Adipocyte (in vitro differentiated cells): ENCODE data around the gene LPIN1.
"Not testable (repeated sequence)": the region's sequence is repeated elsewhere in the genome, so short reads cannot be mapped to it uniquely, and the experiment has no call there.

Experiments used
- DNase-seq: peaks from one replicate; pipeline ENCODE4 v3.0.0-alpha.2; 2015; ENCODE audit warnings: low read depth
- H3K27me3 ChIP-seq: replicated peaks from 2 replicates; pipeline ENCODE4 v1.7.0; 2013; ENCODE audit warnings: mild to moderate bottlenecking, low read length, moderate library complexity; ENCODE audit not compliant: control insufficient read depth, insufficient read depth
- H3K36me3 ChIP-seq: 2 replicates; pipeline ENCODE4 v1.7.0; 2013; ENCODE audit warnings: low read length, mild to moderate bottlenecking, moderate library complexity; ENCODE audit not compliant: control insufficient read depth, insufficient read depth, severe bottlenecking
- H3K4me1 ChIP-seq: 2 replicates; pipeline ENCODE4 v1.7.0; 2013; ENCODE audit warnings: mild to moderate bottlenecking, low read length, moderate library complexity; ENCODE audit not compliant: control insufficient read depth, insufficient read depth
- H3K4me3 ChIP-seq: 2 replicates; pipeline ENCODE4 v1.7.0; 2013; ENCODE audit warnings: mild to moderate bottlenecking, low read length, moderate library complexity
- H3K9ac ChIP-seq: 2 replicates; pipeline ENCODE4 v1.7.0; 2013; ENCODE audit warnings: mild to moderate bottlenecking, low read length, moderate library complexity
- H3K9me3 ChIP-seq: 2 replicates; pipeline ENCODE4 v1.7.0; 2013; ENCODE audit warnings: mild to moderate bottlenecking, low read length, moderate library complexity; ENCODE audit not compliant: control insufficient read depth

LPIN1 gene

DNA sequence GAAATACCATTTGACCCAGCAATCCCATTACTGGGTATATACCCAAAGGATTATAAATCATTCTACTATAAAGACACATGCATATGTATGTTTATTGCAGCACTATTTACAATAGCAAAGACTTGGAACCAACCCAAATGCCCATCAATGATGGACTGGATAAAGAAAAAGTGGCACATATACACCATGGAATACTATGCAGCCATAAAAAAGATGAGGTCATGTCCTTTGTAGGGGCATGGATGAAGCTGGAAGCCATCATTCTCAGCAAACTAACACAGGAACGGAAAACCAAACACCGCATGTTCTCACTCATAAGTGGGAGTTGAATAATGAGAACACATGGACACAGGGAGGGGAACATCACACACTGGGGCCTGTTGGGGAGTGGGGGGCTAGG is 8.6 kb upstream of the LPIN1 start:
- not testable (repeated sequence) for H3K9me3 ChIP-seq, H3K4me3 ChIP-seq, H3K9ac ChIP-seq, H3K36me3 ChIP-seq, DNase-seq, H3K27me3 ChIP-seq
- H3K4me1 ChIP-seq, result peaks cover 19% of the 10 kb centered on the region

DNA sequence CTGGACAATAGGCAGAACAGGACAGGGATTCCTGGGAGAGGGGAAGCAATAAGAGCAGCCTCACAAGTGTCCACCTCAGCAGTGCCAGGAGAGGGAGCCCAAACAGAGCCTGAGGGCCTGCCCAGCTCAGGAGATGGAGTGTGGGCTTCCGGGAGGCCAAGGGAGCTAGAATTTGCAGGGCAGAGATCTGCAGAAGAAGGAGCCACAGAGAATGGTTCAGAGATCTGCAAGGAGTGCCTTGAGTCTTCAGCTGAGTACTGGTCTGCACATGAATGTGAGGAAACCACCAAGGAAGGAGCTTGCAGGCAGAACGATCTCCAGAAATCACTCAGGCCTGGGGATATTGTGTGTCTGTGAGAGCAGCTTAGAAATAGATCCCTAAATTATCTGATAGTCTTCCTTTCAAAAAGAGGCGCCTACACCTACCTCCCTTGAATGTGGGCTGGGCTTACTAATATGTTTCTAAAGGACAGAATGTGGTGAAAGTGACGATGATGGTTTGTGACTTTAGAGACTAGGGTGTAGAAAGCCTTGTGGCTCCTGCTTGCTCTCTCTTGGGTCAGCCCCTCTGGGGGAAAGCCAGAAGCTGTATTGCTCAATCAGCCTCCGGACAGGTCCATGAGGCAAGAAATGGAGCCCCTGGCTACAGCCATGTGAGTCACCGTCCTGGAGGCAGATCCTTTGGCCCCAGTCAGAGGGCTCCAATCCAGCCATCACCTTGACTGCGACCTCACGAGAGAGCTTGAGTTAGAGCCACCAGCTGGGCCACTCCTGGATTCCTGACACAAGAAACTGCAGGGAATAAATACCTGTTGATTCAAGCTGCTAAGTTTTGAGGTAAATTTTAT is 7.6 kb upstream of the LPIN1 start:
- Histone ChIP-seq H3K9ac (peak overlapping the region; percentile 50), H3K27me3 (no peaks in the 10 kb centered on the region), H3K9me3 (no peaks in the 10 kb centered on the region), H3K4me1 (peaks cover 19% of the 10 kb centered on the region), H3K4me3 (no peak overlapping the region), H3K36me3 (no peaks in the 10 kb centered on the region)
- peak; percentile 90 for DNase-seq

DNA sequence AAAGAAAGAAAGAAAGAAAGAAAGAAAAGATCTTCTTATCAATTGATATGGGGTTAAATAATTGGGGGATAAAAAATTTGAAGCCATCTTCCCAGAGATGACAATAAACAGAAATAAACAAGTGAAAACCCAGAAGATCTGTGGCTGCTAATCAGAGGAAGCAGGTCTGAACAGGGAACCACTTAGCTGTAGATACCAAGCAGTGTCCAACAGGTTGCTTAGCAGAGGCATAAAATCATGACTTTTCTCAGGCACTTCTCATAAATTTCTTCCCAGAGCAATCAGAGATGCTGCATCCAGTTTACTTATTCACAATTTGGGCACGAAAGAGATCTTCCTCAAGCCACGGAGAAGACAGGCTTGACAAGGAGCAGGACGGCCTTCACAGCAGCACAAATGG is 5.7 kb upstream of the LPIN1 start:
- Histone ChIP-seq H3K36me3 (no peaks in the 10 kb centered on the region), H3K4me3 (no peak overlapping the region), H3K4me1 (peaks cover 35% of the 10 kb centered on the region), H3K27me3 (no peaks in the 10 kb centered on the region), H3K9ac (no peak overlapping the region), H3K9me3 (no peaks in the 10 kb centered on the region)
- no peak for DNase-seq

DNA sequence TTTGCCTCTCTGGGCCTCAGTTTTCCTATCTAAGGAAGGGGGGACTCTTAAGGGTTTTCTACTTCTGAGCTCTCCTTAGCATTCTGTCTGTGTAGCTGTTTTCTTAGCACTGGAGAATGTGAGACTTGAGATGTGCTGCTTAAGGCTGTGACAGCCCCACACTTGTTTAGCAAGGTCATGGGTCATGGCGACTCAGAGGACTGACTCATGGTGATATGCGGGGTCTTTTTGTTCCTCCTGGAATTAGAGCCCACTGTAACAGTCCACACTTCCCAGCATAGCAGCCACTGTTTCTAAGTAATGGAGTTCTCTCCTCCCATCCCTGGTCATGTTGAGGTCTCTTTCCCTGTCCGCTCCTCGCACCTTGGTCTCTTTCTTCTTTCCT is 4.1 kb upstream of the LPIN1 start:
- Histone ChIP-seq H3K4me1 (peaks cover 40% of the 10 kb centered on the region), H3K9ac (no peak overlapping the region), H3K27me3 (no peaks in the 10 kb centered on the region)

DNA sequence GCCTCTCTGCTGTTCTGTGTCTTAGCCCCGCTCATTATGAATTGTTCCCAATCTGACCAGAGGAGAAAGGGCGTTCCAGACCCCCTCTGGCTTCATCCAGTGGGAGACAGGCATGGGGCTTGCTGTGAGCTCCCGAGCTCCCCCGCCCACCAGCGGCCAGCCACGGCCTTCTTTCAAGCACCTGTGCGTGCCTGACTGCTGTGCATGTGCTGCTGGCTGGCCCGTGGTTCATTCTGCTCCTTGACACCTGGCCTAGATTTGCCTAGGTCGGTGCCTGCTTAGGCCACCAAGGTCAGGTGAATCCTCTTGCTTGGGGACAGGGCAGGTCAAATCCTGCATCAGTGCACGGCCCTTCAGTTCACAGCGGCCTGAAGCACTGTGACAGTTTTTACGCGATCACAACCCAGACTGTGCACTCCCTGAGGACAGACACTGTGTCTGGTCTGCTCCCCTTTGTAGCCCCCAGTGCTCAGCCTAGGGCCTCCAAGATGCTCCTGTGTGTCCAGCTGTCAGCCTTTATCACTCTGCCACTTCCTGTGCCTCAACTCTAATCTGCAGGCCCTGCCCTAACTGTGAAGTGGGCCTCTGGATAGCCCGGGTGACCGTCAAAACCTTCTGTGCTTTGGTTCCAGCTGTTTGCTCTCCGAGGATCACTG is 3.6 kb upstream of the LPIN1 start:
- Histone ChIP-seq H3K27me3 (no peaks in the 10 kb centered on the region), H3K9ac (no peak overlapping the region), H3K4me1 (peaks cover 45% of the 10 kb centered on the region), H3K36me3 (no peaks in the 10 kb centered on the region), H3K9me3 (no peaks in the 10 kb centered on the region), H3K4me3 (no peak overlapping the region)
- DNase-seq, result no peak

More for the DNA sequence above, 4.1 kb upstream of the LPIN1 start:
- Histone ChIP-seq H3K4me3 (no peak overlapping the region), H3K36me3 (no peaks in the 10 kb centered on the region), H3K9me3 (no peaks in the 10 kb centered on the region)
- no peak for DNase-seq

DNA sequence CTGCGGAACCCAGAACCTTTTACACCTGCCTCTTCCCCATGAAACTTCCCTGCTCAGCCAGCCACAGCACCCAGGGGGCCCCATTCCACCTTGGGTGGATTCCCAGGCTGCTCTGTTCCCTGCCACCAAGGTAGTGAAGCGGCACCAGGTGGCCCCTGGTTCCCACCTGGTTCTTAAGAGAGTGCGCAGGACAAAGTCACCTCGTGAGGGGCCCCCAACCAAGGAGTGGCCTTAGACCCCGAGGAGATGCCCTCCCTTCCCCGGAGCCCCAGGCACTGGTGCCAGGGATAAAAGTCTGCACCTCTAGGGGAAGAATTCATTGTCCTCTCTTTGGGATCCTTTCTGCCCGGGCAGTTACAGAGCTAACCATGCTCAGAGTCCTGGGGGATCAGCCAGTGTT is 3.1 kb upstream of the LPIN1 start:
- no peak overlapping the region for H3K4me3 ChIP-seq
- H3K9me3 ChIP-seq, result no peaks in the 10 kb centered on the region
- H3K4me1 ChIP-seq, result peaks cover 48% of the 10 kb centered on the region
- no peak overlapping the region for H3K9ac ChIP-seq
- no peaks in the 10 kb centered on the region for H3K27me3 ChIP-seq
- no peaks in the 10 kb centered on the region for H3K36me3 ChIP-seq
- DNase-seq, result no peak

DNA sequence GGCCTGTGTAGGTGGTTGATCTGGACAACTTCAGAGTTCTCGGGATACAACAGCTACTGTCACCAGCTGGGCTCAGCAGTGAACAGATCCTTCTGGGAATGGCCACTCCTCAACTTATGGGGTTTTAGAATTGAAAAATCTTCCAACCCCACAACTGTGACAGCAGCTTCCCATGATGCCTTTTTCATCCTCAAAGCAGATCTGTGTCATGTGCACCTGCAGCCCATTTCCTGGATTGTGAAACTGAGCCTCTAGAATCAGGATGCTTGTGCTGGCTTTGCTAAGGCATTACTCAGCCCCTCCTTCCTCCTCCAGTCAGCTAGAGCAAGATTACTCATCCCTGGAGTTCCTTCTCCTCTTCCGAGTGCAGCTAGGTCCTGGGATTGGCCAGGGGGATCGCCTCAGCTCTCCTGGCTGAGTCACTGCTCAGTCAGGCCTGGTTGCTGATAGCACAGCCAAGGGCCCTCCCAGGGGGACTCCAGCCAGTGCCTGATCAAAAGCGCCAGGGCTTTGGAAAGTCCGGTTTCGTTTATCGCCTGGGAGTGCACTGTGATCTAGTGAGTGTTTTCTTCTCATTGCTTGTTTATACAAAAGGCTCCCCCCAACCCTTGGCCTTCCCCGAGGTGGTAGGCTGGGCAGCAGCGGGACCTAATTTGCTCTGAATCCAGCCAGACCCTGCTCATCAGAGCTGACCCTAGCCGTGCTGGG is 2.4 kb upstream of the LPIN1 start:
- Histone ChIP-seq H3K9ac (peak overlapping the region; percentile 92), H3K36me3 (no peaks in the 10 kb centered on the region), H3K4me1 (peaks cover 48% of the 10 kb centered on the region), H3K4me3 (peak overlapping the region; percentile 79), H3K9me3 (no peaks in the 10 kb centered on the region), H3K27me3 (no peaks in the 10 kb centered on the region)
- DNase-seq, result peak; percentile 99

DNA sequence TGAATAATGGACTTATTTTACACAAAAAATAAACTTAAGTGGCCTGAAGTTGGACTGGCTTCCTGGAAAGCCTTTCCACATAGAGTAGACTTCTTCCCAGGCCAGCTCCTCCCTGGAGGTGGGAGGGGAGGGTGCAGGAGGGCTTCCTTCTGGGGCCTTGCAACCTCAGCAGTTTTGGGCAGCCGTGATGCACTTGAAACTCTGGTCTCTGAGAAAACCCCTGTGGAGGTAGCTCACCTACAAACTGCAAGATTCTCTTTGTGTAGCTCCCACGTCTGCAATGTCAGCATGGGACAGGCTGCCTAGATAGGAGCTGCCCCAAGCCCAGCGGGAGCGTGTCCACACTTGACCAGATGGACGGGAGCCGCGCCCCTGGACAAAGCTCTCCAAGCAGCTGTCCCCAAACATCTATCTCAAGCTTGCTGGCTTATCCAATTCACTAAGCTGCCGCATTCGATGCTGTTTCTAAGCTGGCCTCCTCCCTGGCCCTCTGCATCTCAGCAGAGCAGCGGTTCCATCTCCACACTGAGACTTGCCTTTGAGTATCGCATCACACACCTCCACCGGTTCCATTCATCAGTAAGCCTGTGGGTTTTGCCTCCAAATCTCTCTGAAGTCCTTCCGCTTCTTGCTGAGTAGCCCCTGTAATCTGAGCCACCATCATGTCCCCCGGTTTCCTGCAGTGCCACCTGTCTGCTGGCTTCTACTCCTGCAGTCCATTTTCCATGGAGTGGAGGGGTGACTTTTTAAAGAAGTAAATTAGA is 1.6 kb upstream of the LPIN1 start:
- H3K9ac ChIP-seq, result peak overlapping the region; percentile 92
- no peaks in the 10 kb centered on the region for H3K9me3 ChIP-seq
- no peaks in the 10 kb centered on the region for H3K27me3 ChIP-seq
- no peaks in the 10 kb centered on the region for H3K36me3 ChIP-seq
- H3K4me1 ChIP-seq, result peaks cover 51% of the 10 kb centered on the region
- H3K4me3 ChIP-seq, result peak overlapping the region; percentile 79
- DNase-seq, result peak; percentile 48

DNA sequence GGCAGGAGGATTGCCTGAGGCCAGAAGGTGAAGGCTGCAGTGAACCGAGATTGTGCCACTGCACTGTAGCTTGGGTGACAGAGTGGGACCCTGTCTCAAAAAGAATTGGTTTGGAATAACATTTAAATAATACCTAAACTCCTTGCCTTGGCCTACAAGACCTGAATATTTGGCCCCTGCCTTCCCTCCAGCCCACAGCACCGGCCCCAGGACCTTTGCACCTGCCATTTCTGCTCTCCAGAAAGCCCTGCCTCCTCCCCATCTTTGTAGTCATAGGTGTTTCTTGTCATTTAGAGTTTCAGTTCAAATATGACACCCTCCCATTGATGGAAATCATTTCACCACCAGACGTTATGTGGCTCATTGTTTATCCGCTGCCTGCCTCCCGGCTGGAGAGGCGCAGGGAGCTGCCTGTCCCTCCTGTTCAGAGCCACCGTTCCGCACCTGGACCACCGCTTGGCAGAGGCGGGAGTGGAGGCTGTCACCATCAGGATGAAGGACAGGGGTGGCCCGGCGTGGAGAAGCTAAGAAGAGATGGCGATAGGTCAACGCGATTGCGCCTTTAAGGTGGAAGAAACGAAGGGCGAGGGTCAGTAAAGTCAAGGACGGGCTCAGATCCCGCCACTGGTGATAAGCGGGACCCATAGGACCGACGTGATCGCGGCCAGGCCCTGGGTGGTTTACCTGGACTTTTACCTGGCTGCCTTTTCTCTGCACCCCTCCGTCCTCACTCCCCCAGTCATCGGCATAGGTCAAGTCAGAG is 638 bp upstream of the LPIN1 start:
- H3K9ac ChIP-seq, result peak overlapping the region; percentile 92
- H3K4me1 ChIP-seq, result peaks cover 61% of the 10 kb centered on the region
- H3K4me3 ChIP-seq, result peak overlapping the region; percentile 75
- no peaks in the 10 kb centered on the region for H3K36me3 ChIP-seq
- H3K27me3 ChIP-seq, result no peaks in the 10 kb centered on the region
- DNase-seq, result no peak
- no peaks in the 10 kb centered on the region for H3K9me3 ChIP-seq

DNA sequence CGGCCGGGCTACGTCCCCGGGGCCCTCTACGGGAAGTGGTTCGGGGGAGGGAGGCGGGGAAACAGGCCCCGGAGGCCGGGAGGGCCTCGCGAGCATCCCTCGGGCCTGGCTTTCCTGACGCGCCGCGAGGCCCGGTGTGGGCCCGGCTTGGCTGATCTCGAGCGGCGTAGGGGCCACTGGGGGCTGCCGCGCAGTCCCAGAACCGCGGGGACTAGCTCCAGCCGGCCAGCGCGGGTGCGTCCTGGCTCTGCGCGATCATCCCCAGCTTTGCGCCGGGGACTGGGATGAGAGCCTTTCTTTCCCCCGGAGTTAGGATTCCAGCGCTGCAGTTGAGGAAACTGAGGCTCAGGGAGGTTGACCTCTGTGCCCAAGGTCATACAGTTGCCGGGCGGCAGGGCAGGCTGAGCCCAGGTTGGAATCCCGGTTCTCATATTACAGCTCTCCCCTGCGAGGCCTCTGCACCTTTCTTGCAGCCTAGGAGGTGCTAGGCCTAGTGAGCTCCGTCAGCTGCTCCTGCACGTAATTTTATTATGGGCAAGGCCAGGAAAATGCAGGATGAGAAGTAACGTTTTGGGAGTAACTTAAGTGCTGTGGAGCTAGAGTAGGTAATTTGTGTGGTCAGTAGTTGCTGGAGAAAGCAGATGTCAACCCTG is 501 bp downstream of the LPIN1 start:
- peak; percentile 59 for DNase-seq
- Histone ChIP-seq H3K9ac (peak overlapping the region; percentile 91), H3K27me3 (no peaks in the 10 kb centered on the region), H3K36me3 (peaks cover 4% of the 10 kb centered on the region), H3K4me1 (peaks cover 65% of the 10 kb centered on the region), H3K9me3 (no peaks in the 10 kb centered on the region), H3K4me3 (peak overlapping the region; percentile 88)
